IPS-20b (cell line): Measurements from ENCODE around the gene CORO7.

Source experiments
- H3K27ac ChIP-seq: one replicate; pipeline ENCODE4 v1.5.1; 2013; ENCODE audit warnings: low read length
- H3K27me3 ChIP-seq: 2 replicates; pipeline ENCODE4 v1.6.1; 2013; ENCODE audit warnings: mild to moderate bottlenecking, low read length, inconsistent platforms; ENCODE audit not compliant: insufficient read depth
- H3K36me3 ChIP-seq: 2 replicates; pipeline ENCODE4 v1.6.1; 2013; ENCODE audit warnings: low read depth, mild to moderate bottlenecking, inconsistent platforms, low read length, moderate library complexity; ENCODE audit not compliant: insufficient read depth
- H3K4me1 ChIP-seq: 2 replicates; pipeline ENCODE4 v1.6.1; 2013; ENCODE audit warnings: mild to moderate bottlenecking, control low read depth, inconsistent platforms, low read length, moderate library complexity; ENCODE audit not compliant: insufficient read depth
- H3K4me3 ChIP-seq: 2 replicates; pipeline ENCODE4 v1.5.1; 2013; ENCODE audit warnings: mild to moderate bottlenecking, low read length, inconsistent platforms
- H3K9ac ChIP-seq: 2 replicates; pipeline ENCODE4 v1.6.1; 2013; ENCODE audit warnings: low read depth, mild to moderate bottlenecking, inconsistent platforms, low read length, moderate library complexity
- H3K9me3 ChIP-seq: 2 replicates; pipeline ENCODE4 v1.6.1; 2013; ENCODE audit warnings: mild to moderate bottlenecking, low read depth, low read length, inconsistent platforms; ENCODE audit not compliant: insufficient read depth

The CORO7 gene

GRCh38 chr16:4393240-4393600 is 23.2 kb downstream of the CORO7 start:
- H3K27ac ChIP-seq = peak overlapping the region; percentile 88
- peak overlapping the region; percentile 82; the same call in 1 of the 2 replicates for H3K9ac ChIP-seq
- H3K27me3 ChIP-seq = no peaks in the 10 kb centered on the region
- H3K9me3 ChIP-seq = no peaks in the 10 kb centered on the region
- peaks cover 39% of the 10 kb centered on the region for H3K4me1 ChIP-seq
- H3K36me3 ChIP-seq = no peaks in the 10 kb centered on the region
- peak overlapping the region; percentile 39; the same call in 1 of the 2 replicates for H3K4me3 ChIP-seq

DNA sequence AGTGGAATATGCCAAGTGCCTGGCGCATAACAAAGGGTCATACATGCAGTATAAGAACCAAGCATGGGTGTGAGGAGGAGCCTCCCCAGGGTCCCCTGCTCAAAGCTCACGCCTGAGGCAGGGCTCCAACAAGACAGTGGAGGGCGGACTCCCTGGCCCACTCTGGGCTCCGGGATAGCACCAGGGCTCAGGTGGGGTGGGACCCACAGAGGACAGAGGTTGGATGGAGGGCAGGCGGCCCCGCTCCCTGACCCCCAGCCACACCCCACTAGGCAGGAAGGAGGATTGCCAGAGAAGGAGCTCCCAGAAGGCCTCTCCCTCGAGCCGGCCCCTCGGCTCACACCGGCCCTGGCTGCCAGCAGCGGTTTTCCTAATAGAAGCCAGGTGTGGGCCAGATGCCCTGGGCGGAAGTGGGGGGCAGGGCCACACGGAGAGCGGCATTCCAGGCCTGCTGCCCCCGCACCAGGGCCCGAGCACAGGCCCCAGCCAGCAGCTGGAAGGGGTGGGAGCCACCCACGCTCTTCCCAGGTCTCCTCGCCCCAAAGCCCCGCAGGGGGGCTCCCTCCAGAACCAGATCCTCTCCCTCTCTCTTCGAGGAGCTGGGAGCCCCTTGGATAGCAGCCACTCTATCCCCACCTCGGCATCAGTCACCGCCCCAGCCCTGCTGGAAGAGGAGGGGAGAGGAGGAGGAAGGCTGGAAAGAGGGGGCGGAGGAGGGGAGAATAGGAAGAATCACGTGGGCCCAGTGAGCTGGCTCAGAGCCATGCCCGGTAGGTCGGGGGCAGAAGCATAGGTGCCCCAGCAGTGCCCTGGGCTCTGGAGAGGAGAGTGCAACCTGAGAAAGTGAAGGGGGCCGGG is 23.8 kb downstream of the CORO7 start:
- peak overlapping the region; percentile 39; the same call in 1 of the 2 replicates for H3K4me3 ChIP-seq
- H3K27ac ChIP-seq = peak overlapping the region; percentile 88
- H3K4me1 ChIP-seq = peaks cover 39% of the 10 kb centered on the region
- peak overlapping the region; percentile 82; the same call in 1 of the 2 replicates for H3K9ac ChIP-seq
- no peaks in the 10 kb centered on the region for H3K36me3 ChIP-seq
- no peaks in the 10 kb centered on the region for H3K9me3 ChIP-seq
- no peaks in the 10 kb centered on the region for H3K27me3 ChIP-seq

DNA sequence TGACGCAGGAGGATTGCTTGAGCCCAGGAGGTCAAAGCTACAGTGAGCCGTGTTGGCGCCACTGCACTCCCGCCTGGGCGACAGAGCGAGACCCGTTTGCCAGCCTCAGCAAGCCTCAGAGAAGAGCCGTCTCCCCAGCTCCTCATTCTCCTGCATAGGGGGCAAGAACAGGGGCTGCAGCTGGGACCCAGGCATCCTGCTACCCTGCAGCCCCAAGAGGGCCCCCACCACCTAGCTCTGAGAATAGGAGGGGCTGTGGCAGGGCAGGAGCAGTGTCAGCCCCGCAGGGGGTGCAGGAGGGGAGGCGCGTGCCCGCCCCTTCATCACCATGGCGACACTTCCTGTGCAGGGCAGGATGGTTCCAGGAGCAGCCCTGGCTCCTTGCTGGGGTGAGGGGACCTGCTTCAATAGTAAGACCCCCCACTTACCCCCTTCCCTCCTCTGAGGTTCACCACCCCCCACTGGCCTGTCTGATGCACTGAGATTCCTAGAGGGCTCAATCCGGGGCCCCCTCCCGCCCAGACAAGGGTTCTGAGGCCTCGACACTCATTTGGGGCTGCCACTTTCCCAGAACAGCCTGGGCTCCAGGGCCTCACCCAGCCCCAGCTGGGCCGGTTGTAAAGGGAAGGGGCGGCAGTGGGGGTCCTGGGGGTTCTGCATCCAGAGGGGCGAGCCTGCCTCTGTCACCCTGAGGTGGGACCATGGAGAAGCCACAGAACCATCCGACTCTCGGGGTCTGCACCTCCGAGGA is 24.6 kb downstream of the CORO7 start:
- Histone ChIP-seq H3K4me3 (peak overlapping the region; percentile 39; the same call in 1 of the 2 replicates), H3K9me3 (no peaks in the 10 kb centered on the region), H3K4me1 (peaks cover 39% of the 10 kb centered on the region), H3K27ac (peak overlapping the region; percentile 88), H3K27me3 (no peaks in the 10 kb centered on the region), H3K9ac (peak overlapping the region; percentile 82; the same call in 1 of the 2 replicates), H3K36me3 (no peaks in the 10 kb centered on the region)

DNA sequence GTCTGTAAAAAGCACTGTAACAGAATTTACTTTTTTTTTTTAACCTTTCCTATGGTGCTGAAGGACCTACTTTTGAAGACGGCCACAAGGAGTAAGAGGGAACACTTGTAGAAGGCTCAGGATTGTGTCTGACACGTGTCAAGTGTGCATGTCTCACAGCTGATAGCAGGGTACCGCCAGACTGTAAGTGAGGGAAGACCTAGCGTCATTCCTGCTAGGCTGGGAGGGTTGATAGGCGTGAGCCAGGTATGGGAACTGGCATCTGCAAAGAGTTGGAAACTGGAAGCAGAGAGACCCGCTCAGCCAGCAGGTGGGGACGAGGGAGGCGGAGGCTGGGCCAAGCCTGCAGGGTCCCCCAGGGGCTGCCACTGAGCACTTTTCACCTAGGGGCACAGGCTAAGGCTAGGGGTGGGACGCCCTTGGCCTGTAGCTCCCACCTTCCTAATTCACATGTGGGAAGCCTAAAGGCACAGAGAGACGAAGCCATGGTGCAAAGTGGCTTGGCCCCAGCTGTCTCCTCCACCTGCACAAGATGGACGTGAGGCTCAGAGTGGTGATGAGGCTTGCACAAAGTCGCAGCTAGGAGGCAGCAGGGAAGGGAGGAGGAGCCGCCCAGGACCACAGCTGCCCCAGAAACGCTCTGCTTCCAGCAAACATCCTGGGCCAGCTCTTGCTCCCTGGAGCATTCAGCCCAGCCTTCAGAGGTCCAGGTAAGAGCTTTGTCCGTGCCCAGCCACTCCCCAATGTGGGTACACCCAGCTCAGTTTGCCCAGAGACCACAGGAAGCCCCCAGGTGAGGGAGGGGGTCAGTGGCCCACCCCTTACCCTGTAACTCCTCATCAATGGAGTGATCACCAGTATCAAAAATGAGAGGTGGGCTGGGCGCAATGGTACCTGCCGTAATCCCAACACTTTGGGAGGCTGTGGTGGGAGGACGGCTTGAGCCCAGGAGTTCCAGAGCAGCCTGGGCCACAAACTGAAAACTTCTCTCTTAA is 25.8 kb downstream of the CORO7 start:
- peaks cover 39% of the 10 kb centered on the region for H3K4me1 ChIP-seq

GRCh38 chr16:4389051-4389955 is 27.1 kb downstream of the CORO7 start:
- no peak overlapping the region for H3K27ac ChIP-seq

More for the DNA sequence above, 25.8 kb downstream of the CORO7 start:
- Histone ChIP-seq H3K9me3 (no peaks in the 10 kb centered on the region), H3K27me3 (no peaks in the 10 kb centered on the region), H3K4me3 (no peak overlapping the region), H3K27ac (no peak overlapping the region), H3K36me3 (no peaks in the 10 kb centered on the region), H3K9ac (no peak overlapping the region)

GRCh38 chr16:4388271-4389021 is 27.9 kb downstream of the CORO7 start:
- Histone ChIP-seq H3K27me3 (no peaks in the 10 kb centered on the region), H3K9me3 (no peaks in the 10 kb centered on the region), H3K27ac (no peak overlapping the region), H3K9ac (no peak overlapping the region), H3K4me1 (peaks cover 38% of the 10 kb centered on the region), H3K4me3 (no peak overlapping the region), H3K36me3 (no peaks in the 10 kb centered on the region)

More at GRCh38 chr16:4389051-4389955, 27.1 kb downstream of the CORO7 start:
- H3K9me3 ChIP-seq = no peaks in the 10 kb centered on the region
- H3K36me3 ChIP-seq = no peaks in the 10 kb centered on the region
- no peaks in the 10 kb centered on the region for H3K27me3 ChIP-seq
- H3K9ac ChIP-seq = peak overlapping the region; percentile 44; the same call in 1 of the 2 replicates
- H3K4me1 ChIP-seq = peaks cover 39% of the 10 kb centered on the region
- H3K4me3 ChIP-seq = no peak overlapping the region

- H3K9me3 ChIP-seq = no peaks in the 10 kb centered on the region
- peaks cover 31% of the 10 kb centered on the region for H3K4me1 ChIP-seq
- H3K36me3 ChIP-seq = peaks cover 3% of the 10 kb centered on the region; the same call in 1 of the 2 replicates
- H3K9ac ChIP-seq = no peak overlapping the region
- no peaks in the 10 kb centered on the region for H3K27me3 ChIP-seq
- no peak overlapping the region for H3K27ac ChIP-seq
- H3K4me3 ChIP-seq = no peak overlapping the region
Observed at GRCh38 chr16:4387781-4388180, 28.6 kb downstream of the CORO7 start.

DNA sequence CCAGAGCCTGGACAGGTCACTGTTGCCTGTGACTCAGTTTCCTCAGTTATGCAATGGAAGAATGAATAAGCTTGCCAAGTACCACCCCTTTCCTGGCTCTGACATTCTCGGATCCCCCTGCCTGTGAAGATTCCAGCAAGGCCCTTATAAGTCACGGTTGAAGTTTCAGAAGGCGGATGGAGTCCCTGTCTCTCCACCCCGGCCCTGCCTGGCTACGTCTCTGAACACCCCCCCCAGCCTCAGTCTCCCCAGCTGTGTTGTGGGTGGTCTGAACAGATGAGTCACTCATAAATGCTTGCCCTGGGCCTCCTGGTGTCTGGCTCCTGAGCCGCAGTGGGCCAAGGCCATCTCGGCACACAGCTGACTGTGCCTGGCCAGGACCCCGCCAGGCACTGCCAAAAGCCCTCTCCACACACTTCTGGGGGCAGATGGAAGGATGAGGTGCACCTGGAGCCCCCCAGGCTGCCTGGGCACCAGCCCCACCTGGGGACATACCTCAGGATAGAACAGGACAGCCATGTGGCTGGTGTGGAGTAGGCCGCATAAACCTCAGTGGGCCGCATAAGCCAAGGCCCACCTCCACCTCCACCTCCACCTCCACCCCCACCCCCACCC is 29.3 kb downstream of the CORO7 start:
- no peak overlapping the region for H3K4me3 ChIP-seq
- H3K27ac ChIP-seq = no peak overlapping the region
- H3K36me3 ChIP-seq = peaks cover 5% of the 10 kb centered on the region; the same call in 1 of the 2 replicates
- H3K4me1 ChIP-seq = peaks cover 26% of the 10 kb centered on the region
- H3K9me3 ChIP-seq = no peaks in the 10 kb centered on the region
- H3K27me3 ChIP-seq = no peaks in the 10 kb centered on the region
- H3K9ac ChIP-seq = no peak overlapping the region

DNA sequence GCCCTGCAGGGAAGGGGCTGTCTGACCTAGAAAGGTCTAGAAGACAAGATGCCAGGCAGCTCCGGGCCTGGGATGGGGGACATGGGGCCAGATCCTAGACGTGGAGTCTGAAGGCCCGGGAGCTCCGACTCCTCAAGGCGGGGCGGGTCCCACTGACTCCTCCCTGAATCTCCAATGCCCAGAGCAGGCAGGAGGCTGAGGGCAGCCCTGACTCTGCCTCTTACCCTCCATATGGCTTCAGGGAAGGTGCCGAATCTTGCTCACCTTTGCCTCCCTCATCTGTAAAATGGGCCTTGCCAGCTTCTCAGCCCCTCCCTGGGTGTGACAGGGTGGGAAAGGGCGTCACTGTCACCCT is 30.0 kb downstream of the CORO7 start:
- Histone ChIP-seq H3K9ac (no peak overlapping the region), H3K4me3 (no peak overlapping the region), H3K9me3 (no peaks in the 10 kb centered on the region), H3K4me1 (peaks cover 20% of the 10 kb centered on the region), H3K27me3 (no peaks in the 10 kb centered on the region), H3K27ac (no peak overlapping the region), H3K36me3 (peaks cover 5% of the 10 kb centered on the region; the same call in 1 of the 2 replicates)
